Central memory CD4-positive, alpha-beta T cell (primary cell): ENCODE measurements around the gene PARP3.
A peak's percentile ranks its signal among the peaks of the same experiment; 100 is the strongest.

Experiments used
- DNase-seq: peaks from one replicate; pipeline ENCODE4 v3.0.0; 2022

The PARP3 gene

DNA sequence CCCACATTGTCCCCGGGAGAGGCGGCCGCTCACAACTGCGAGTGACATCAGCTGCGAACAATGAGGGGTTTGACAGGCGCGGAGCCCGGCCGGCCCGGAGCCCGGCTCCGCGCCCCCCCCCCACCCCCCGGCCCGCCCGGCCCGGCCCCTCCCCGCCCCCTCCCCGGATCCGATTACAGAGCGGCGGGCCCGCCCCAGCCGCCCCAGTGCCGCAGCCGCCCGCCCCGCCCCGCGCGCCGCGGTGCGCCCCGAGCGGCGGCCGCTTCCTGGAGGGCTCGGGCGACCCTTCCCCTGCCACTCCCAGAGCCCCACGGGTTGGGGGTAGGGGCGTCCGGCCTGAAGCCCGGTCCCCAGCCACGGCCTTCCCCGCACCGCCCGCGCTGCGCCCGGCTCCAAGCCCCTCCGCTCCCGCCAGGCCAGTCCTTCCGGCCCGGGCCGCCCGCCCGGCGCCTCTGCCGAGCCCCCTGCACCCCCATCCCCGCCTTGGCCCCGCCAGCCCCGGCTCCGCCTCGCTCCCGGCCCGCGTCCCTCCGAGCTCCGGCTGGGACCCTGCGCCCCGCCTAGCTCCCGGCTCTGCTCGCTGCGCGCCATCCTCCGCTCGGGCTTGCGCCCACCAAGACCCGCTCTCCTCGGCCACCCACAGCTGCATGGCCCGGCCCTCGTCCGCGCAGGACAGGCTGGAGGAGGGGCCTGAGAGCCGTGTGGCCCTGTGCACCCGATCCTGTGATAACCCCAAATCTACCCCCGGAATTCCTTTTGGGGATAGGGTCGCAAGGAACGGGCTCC is 25.4 kb downstream of the PARP3 start, which contains the start of gene PCBP4:
Gene PCBP4, minus strand, starts transcription at position 71 of the 786 bp plus-strand sequence. CDS start 6,214 bp downstream, outside the sequence.
- peak; percentile 32 for DNase-seq

DNA sequence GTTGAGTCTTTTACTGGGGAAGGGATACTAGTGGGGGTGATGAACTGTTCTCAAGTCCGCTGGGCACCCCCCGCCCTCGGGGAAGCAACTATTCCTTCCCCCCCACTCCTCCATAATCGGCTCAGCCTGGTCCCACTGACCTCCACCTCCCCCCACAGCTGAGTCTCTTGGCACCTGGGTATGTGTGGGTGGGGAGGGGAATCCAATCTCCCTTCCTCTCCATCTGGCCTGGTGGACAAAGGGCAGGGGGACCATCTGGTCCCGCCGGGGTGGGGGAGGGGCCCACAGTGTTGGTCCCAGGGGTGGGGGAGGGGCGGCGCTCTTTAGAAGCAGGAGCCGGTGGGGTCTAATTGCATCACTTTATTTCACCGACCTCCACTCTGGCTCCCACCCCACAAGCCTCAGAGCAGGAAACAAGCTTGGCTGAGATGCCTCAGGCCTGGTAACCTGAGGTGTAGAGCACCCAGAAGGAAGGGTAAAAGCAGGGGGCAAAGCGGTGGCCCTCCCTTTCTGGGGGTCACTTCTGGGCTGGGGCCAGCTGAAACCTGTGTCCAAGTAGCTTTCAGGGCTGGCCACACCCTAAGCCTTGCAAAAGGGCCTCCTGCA is 26.1 kb downstream of the PARP3 start:
- no peak for DNase-seq

DNA sequence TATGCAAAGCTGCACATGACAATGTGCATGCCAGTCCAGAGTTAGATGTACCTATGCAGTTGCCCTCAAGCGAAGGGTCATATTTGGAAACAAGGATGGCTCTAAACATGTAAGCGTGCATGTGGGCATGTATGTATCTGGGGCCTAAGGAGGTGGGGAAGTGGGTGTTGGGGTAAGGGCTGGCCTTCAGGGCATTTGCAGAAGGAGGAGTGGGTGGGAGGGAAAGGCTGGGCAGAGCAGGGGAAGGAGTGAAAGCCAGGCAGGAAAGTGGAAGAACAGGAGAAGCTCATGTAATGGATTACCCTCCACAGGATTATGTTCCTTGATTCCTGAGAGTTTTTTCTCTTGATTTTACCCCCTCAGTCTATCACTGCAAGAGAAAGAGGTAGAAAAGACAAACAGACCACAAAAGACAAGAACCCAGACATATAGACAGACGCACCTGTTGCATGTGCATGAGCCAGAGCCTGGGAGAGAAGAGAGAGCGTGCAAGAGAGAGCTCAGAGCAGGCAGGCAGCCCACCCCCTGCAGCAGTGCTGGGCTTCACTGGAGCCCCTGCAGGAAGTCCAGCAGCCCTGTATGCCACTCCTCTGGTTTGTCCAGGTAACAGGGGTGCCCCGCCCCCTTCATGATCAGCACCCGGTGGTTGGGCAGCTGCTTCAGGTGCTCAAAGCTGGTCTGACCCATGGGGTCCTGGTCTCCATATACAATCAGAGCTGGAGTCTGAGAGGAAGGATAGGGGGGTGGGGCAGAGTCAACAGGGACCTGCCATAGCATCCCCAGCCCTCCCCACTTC is 26.9 kb downstream of the PARP3 start:
- no peak for DNase-seq

DNA sequence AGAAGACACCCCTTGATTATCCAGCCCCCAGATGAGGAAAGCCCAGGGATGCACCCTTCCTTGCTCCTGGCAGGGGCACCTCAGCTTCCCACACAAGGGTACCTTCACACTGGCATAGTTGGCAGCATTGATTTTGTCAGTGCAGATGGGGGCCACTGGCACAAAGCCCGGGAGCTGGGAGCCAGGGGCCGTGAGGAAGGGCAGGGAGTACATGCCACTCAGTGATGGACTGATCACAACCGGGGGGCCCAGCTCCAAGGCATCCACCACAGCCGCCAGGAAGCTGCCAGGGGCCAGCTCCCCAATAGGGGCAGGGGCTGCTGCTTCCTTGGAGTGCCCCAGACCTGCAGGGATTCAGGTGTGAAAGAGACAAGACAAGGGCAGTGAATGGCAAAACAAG is 27.7 kb downstream of the PARP3 start:
- DNase-seq, result no peak

DNA sequence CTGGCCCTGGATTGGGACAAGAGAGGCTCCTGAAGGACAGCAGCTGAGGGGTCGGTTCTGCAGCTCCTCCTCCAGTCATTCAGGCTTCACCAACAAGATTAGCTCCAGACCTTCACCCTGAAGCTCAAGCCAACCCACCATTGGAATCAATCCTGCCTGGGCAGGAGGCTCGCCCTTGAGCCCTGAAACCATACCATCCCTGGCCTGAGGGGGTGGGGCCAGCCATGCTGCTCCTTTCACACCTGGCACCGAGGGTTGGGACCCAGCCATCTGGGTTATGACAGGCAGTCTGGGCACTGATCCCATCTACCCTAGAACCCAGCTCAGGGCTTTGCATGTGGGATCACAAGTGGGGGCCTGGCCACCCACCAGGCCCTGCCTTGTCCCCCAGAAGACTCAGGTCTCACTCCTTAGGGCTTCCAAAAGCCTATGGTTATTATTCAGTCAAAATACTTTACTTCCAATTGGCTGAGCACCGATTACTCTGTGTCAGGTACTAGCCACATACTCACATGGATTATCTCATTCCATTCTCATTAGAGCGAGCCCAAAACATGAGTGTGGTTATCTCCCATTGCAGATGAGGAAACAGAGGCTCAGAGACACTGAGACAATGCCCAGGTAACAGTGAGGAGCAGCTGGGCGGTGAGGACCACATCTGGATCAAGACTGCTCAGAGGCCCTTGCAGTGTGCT is 28.6 kb downstream of the PARP3 start:
- no peak for DNase-seq

DNA sequence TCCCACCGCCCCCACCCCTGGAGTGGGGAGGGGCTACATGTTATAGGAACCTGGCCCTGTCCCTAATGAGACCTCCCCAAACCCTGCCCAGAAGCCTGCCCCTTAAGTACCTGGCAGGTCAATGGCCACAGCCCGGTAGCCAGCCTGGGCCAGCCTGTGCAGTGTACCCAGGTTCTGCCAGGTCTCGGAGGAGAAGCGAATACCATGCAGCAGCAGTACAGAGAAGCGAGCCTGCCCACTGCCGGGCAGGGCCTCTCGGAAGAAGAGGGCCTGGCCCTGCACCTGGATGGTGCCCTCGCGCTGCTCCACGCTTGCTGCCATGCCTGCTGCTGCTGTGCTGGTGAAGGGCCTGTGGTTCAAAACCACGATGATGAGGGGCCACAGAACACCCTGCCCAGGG is 29.2 kb downstream of the PARP3 start:
- no peak for DNase-seq

DNA sequence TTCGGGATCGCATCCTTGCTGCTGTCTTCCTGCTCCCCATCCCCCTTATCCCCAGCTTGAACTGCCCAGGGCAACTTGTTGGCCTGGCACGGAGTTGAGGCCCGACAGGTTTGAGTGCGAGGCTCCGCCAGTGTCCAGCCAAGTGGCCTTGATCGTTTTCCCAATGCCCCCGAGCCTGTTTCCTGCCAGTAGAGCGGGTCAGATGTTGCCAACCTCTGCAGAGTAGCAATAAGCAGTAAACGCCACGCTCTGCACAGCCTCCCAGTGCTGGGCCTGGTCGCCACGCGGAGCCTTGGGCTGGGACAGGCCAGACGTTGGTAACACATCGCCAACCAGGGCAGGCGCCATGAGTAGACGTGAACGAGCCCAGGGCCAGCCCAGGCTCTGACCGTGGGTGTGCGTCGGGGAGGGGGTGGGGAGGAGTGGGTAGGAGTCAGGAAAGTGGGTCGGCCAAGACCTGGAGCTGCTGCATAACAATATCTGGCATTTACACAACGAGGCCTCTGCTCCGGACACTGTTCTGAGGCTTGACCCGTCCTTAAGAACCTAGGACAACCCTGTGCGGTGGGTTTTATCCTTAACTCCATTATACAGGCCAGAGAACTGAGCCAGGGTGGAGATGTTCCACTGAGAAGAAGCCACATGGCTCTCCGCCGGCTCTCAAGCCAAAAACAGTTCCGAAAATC is 32.3 kb downstream of the PARP3 start:
- no peak for DNase-seq

DNA sequence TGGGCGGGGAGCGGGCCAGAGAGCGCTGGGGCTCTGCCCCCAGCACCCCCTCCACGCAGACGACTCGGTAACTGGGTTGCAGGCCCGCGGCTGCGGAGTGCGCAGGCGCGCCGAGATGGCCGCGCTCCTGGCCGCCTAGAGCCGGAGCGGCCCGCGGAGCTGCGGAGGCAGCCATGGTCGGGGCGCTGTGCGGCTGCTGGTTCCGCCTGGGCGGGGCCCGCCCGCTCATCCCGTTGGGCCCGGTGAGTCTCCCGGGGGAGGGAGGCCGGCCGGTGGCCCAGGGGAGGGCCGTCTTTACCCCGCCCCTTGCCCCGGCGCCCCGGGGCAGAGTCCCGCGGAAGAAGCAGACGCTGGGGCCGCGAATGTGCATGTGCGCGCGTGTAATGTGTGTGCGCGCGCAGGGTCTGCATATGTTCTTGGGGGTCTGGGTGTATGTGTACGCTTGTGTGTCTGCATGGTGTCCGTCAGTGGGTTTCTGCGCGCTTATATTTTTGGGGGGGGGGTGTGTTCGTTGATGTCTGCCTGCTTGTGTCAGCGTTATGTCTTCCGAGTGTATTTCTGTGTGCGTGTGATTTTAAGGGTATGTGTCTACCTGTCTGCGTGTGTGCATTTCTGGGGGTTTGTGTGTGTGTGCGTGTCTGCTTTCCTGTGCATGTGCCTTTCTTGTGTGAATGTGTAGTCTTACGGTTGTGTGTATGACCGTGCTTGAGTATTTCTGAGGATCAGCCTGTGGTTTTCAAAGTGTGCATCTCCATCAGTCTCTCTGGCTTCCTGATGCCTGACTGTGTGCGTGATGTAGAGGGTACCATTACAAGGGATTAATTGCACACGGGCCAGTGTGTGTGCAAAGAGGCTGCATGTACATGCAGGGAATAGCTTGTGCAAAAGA is 33.0 kb downstream of the PARP3 start, which contains the start of gene ABHD14A:
Gene ABHD14A, plus strand, starts transcription at position 102 of the 889 bp plus-strand sequence. Its CDS starts 72 bp downstream, at position 174.
- DNase-seq, result peak; percentile 75

DNA sequence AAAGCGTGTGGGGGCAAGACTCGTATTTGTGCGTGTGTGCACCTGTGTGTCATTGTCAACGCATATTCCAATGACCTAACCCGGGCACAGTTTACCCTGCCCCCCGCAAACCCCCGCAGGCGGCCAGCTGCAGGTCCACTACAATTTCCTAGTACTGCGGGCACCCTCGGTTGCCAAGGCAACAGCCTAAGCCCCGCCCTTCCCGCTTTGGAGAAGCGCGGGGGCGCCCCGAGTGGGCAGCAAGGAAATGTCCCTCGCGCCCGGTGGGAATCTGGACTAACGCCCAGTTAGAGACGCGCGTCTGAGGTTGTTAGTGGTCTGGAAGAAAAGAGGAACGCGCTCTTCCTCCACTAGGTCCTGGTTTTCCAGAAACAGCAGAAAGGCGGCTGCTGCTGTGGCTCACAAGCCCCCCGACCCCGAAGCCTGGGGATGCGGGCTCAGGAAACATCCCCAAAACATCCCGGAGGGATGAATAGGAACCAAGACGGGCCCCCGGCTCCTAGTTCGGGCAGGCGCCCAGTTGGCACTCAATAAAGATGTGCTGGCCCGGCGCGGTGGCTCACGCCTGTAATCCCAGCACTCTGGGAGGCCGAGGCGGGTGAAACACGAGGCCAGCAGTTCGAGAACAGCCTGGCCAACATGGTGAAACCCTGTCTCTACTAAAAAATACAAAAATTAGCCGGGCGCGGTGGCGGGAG is 33.8 kb downstream of the PARP3 start:
- DNase-seq, result no peak

DNA sequence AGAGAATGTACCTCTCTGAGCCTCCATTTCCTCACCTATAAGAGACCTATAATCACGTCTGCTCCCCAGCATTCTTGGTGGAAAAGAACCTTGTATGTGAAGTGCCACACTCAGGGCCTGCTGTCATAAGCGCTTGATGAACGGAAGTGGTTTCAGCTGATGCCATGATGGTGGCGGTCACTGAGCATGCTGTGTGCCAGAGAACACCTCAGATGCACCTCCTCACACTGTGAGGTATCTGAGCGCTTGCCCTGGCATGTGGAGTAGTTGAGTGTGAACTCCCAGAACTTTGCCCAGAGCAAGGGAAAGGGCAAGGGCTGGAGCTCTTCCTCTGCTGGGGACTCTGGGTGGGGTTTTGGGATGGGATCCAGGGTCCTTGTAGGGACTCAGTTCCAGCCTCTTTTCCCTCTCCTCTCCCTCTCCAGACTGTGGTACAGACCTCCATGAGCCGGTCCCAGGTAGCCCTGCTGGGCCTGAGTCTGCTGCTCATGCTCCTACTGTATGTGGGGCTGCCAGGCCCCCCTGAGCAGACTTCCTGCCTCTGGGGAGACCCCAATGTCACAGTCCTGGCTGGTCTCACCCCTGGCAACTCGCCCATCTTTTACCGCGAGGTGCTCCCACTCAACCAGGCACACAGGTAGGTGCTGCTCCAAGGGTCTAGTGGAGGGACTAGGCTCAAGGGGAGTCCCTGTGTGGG is 35.4 kb downstream of the PARP3 start:
- DNase-seq, result peak; percentile 48

DNA sequence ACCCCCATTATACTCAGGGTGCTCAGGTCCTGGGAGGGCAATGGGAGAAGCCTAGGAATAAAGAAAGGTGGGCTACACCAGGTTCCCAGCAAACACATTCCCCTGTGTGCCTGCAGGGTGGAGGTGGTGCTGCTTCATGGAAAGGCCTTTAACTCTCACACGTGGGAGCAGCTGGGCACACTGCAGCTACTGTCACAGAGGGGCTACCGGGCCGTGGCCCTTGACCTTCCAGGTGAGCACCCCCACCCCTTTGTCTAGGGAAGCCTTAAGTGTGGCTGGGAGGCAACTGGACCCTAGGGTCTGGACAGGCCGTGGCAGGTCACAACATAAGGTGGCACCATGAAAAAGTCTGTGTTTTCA is 36.0 kb downstream of the PARP3 start:
- no peak for DNase-seq

DNA sequence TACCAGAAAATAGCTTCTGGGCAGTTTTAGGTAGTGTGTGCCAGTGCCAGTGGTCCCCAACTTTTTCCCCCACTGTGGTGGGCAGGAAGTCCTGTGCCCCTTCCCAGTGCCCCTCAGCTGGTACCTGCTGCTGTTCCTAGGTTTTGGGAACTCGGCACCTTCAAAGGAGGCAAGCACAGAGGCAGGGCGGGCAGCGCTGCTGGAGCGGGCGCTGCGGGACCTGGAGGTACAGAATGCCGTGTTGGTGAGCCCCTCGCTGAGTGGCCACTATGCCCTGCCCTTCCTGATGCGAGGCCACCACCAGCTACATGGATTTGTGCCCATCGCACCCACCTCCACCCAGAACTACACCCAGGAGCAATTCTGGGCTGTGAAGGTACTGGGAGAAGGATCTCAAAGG is 38.1 kb downstream of the PARP3 start:
- DNase-seq, result no peak

DNA sequence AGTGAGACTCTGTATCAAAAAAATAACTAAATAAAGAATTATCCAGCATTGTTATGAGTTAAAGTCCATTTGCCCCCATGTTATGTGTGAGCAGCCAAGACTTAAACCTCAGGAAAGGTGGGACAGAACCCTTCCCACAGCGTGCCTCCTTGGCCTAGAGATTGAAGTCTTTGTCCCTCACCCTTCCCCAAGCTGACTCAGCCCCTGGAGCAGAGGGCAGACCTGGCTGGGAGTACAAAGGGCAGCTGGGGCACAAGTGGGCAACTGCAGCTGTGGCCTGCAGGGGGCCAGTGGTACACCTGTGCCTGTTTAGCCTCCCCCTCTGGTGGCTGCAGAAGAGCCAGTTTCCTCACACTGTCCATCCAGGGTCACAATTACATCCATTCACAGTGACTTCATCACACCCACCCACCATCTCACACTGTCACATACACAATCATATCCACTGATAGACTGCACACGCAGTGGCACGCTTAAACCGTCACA is 40.2 kb downstream of the PARP3 start:
- DNase-seq, result no peak

DNA sequence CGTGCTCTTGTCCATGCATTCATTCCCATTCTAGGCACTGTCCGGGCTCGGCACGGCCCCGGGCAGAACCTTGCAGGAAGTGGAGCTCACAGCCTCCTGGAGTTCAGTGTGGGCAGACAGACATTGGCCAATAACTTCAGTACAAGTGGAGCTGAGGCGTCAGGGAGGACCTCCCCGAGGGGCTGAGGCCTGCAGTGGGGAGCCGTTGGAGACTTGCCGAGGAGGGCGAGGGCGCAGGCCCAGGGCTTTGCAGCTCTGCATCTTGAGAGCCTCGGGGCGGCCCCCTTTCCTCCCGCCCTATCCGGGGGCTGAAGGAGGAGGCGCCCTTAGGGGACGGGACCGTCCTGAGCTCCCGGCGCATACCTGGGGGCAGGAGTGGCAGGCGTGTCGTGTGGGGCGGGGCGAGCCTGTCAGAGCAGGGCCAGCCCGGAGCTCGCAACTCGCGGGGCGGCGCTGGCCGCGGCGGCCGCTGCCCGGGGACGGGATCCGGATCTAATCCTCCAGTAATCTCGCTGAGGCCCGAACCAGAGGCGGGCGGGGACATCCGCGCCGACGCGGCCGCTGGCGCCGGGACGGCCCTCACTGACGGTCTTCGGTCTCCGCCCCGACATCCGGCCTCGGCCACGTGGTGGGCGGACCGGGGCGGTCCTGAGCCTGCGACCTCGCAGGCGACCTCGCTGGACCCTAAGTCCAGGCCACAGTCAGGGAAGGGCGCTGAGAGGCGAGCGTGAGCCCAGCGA is 40.8 kb downstream of the PARP3 start, which contains the start of gene ACY1:
Gene ACY1, plus strand, starts transcription at position 698 of the 740 bp plus-strand sequence. CDS start 530 bp downstream, outside the sequence.
- peak; percentile 61 for DNase-seq

DNA sequence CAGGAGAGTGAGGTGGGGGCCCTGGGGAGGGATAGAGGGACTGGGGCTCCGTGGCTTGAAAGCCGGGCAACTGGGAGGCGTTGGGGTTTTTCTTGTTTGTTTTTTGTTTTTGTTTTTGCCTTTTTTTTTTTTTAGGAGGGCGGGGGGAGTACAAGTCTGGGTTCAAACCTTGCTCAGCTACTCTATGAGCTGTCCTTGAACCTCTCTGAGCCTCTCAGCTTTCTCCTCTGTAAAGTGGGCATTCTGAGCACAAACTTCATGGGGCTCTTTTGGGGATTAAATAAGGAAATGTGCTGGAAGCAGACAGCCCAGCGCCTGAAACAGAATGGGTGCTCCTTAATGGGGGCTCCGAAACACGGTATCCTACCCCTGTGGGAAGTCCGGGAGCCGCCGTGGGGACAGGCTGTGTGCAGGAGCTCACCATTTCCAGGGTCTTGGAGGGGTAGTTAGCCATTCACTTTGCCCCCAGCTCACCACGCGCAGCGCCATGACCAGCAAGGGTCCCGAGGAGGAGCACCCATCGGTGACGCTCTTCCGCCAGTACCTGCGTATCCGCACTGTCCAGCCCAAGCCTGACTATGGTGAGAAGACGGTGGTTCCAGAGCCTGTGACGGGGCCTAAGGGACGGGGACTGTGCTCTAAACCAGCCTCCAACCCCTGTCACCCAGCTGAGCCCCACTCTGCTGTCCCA is 41.6 kb downstream of the PARP3 start:
- DNase-seq, result no peak

DNA sequence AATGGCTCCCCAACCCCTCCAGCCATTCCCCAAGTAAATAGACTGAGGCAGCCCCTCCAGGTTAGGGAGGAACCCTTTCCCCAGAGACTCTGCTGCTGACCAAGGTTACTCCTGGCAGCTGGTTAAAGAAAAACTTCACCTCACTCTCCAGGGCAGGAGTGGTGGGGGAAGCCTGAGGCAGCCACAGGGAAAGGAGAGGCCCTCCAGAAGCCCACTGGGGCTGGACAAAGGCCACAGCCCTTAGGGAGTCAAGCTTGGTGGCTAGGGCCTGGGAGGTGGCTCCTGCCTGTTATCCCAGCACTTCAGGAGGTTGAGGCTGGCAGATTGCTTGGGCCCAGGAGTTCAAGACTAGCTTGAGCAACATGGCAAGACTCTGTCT is 42.1 kb downstream of the PARP3 start:
- DNase-seq, result no peak

DNA sequence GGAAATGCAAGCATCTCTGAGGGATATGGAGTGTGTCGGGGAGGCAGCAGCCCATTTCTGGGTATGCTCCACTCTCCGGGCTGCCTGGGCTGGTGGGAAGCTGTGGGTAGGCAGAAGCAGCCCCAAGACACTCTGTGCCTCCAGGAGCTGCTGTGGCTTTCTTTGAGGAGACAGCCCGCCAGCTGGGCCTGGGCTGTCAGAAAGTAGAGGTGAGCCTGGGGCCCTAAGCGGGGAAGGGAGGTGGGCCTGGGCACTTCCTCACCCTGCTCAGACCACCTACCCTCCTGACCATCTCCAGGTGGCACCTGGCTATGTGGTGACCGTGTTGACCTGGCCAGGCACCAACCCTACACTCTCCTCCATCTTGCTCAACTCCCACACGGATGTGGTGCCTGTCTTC is 42.9 kb downstream of the PARP3 start:
- DNase-seq, result no peak
